ENCODE measurements around the gene EML4. TPM values are rescaled to one million over a fixed set of nuclear protein-coding genes. Genes with fewer than 3 reads are reported as not detected.

The EML4 gene
- total RNA-seq, 2 experiments from 2014 or later = 37.1 to 43.2 TPM

DNA sequence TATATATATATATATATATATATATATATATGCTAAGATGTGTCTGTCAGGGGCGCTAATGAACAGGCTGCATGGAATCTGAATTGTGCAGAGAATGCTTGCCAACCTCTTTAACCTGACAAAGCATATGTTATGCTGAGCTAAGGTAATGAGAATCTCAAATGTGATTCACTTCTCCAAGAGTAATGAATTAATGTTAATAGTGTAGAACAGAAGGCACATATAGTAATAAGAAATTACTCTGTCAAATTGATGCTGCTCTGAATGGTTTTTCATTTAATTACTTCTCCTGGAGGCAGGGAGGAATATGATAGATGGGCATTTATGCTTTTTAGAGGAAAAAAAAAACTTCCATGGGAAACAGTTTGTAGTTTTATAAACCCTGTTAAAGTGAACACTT is 156.5 kb downstream of the EML4 start:
- no TSS peak for BruUV-seq (replicated peaks)
- CTCF ChIA-PET (ENCODE audit: unreplicated experiment) = no interaction called here
- no peak overlapping the region for H3K4me2 ChIP-seq (ENCODE audit: low read length)
- H3K79me2 ChIP-seq (ENCODE audit: insufficient read depth, low read depth, low read length) = no peaks in the 10 kb centered on the region
- H3K36me3 ChIP-seq (ENCODE audit: insufficient read depth, low read length) = peaks cover 36% of the 10 kb centered on the region
- no peaks in the 10 kb centered on the region for H4K20me1 ChIP-seq (ENCODE audit: insufficient read depth, low read length)
- TF ChIP-seq, protein P1, sequence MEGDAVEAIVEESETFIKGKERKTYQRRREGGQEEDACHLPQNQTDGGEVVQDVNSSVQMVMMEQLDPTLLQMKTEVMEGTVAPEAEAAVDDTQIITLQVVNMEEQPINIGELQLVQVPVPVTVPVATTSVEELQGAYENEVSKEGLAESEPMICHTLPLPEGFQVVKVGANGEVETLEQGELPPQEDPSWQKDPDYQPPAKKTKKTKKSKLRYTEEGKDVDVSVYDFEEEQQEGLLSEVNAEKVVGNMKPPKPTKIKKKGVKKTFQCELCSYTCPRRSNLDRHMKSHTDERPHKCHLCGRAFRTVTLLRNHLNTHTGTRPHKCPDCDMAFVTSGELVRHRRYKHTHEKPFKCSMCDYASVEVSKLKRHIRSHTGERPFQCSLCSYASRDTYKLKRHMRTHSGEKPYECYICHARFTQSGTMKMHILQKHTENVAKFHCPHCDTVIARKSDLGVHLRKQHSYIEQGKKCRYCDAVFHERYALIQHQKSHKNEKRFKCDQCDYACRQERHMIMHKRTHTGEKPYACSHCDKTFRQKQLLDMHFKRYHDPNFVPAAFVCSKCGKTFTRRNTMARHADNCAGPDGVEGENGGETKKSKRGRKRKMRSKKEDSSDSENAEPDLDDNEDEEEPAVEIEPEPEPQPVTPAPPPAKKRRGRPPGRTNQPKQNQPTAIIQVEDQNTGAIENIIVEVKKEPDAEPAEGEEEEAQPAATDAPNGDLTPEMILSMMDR (conservative IDR thresholded peaks at IDR 0.05; ENCODE audit: low read length) = no peak
- no peak for TF ChIP-seq EZH2phosphoT487 (IDR thresholded peaks at IDR 0.05; ENCODE audit: borderline replicate concordance, low read depth, low read length)
- DNase-seq (ENCODE audit: low spot score) = no peak
- no peak overlapping the region for H2AFZ ChIP-seq (ENCODE audit: low read length)
- no peak overlapping the region for H3K4me3 ChIP-seq (ENCODE audit: low read depth, low read length, poor library complexity, severe bottlenecking)
- no peaks in the 10 kb centered on the region for H3K9me3 ChIP-seq (ENCODE audit: low read length)
- H3K9me2 ChIP-seq (ENCODE audit: insufficient read depth, low read length) = no peaks in the 10 kb centered on the region
- no peaks in the 10 kb centered on the region for H3K4me1 ChIP-seq (ENCODE audit: insufficient read depth, low read length, poor library complexity, severe bottlenecking)
- intact Hi-C loops (cut with micrococcal nuclease; ENCODE audit: unreplicated experiment) = loop anchor here (5.0 kb wide), 1 partner anchor 458 kb away; no protein-coding TSS in a partner anchor
- POLR2A ChIA-PET = interaction anchor here (0.7 to 1.3 kb wide), 3 partner anchors 97 to 481 kb away, joined by 4 read pairs; no protein-coding TSS in a partner anchor
- H3K27ac ChIP-seq (ENCODE audit: low read depth, low read length, poor library complexity, severe bottlenecking) = no peak overlapping the region

DNA sequence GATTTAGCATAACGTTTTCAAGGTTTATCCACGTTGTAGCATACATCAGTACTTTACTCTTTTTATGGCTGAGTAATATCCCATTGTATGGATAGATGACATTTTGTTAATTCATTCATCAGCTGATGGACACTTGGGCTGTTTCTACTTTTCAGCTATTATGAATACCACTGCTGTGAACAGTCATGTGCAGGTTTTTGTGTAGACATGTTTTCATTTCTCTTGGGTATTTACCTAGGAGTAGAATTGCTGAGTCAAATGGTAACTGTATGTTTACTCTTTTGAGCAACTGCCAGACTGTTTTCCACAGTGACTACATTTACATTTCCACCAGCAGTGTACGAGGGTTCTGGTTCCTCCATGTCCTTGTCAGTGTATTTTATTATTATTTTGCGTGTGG is 158.0 kb downstream of the EML4 start:
- Histone ChIP-seq H3K79me2 (ENCODE audit: insufficient read depth, low read depth, low read length) (no peaks in the 10 kb centered on the region), H4K20me1 (ENCODE audit: insufficient read depth, low read length) (no peaks in the 10 kb centered on the region), H3K9me3 (ENCODE audit: low read length) (no peaks in the 10 kb centered on the region), H2AFZ (ENCODE audit: low read length) (no peak overlapping the region), H3K4me3 (ENCODE audit: low read depth, low read length, poor library complexity, severe bottlenecking) (no peak overlapping the region), H3K4me1 (ENCODE audit: insufficient read depth, low read length, poor library complexity, severe bottlenecking) (no peaks in the 10 kb centered on the region), H3K36me3 (ENCODE audit: insufficient read depth, low read length) (peaks cover 48% of the 10 kb centered on the region), H3K9me2 (ENCODE audit: insufficient read depth, low read length) (no peaks in the 10 kb centered on the region), H3K4me2 (ENCODE audit: low read length) (no peak overlapping the region), H3K27ac (ENCODE audit: low read depth, low read length, poor library complexity, severe bottlenecking) (no peak overlapping the region)
- ChIA-PET CTCF (ENCODE audit: unreplicated experiment) (no interaction called here), POLR2A (interaction anchor here (1.1 kb wide), 1 partner anchor 35 kb away, joined by 3 read pairs; no protein-coding TSS in a partner anchor)
- no peak for TF ChIP-seq EZH2phosphoT487 (IDR thresholded peaks at IDR 0.05; ENCODE audit: borderline replicate concordance, low read depth, low read length)
- intact Hi-C loops (cut with micrococcal nuclease; ENCODE audit: unreplicated experiment) = loop anchor here (1.0 to 5.0 kb wide), 2 partner anchors 89 to 460 kb away; no protein-coding TSS in a partner anchor
- BruUV-seq (replicated peaks) = no TSS peak
- DNase-seq (ENCODE audit: low spot score) = no peak

DNA sequence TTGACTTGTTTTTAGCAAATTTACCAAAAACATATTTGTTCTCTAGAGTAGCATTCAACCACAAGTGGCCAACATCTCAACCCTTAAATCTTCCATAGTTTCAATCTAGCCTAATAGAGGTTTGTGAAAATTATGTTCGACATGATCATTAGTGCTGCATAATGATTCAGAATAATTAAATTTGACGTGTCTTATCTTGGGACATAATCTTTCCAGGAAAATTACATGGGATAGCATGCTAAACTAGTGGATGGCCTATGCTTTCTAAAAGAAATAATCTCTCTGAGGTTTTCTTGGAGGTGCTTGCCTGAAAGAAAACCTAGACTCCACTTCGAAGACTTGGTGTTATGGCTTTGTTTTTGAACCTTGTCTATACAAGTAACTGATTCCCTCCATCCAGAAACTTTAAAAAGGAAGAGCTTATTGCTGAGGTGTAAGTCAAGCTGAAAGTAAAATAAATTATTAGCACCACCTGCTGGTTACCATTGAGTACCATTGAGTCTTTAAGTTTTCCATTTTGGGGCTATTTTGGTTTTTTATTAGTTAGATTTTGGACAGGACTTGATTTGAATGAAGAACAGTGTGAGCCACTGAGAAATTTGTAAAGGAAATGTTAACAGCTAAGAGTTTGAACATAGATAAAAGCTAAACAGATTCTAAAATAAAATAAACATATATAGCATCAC is 159.1 kb downstream of the EML4 start:
- Histone ChIP-seq H3K27ac (ENCODE audit: low read depth, low read length, poor library complexity, severe bottlenecking) (no peak overlapping the region), H3K4me1 (ENCODE audit: insufficient read depth, low read length, poor library complexity, severe bottlenecking) (no peaks in the 10 kb centered on the region), H3K79me2 (ENCODE audit: insufficient read depth, low read depth, low read length) (no peaks in the 10 kb centered on the region), H2AFZ (ENCODE audit: low read length) (no peak overlapping the region), H4K20me1 (ENCODE audit: insufficient read depth, low read length) (no peaks in the 10 kb centered on the region), H3K9me3 (ENCODE audit: low read length) (no peaks in the 10 kb centered on the region), H3K4me2 (ENCODE audit: low read length) (no peak overlapping the region), H3K4me3 (ENCODE audit: low read depth, low read length, poor library complexity, severe bottlenecking) (no peak overlapping the region), H3K36me3 (ENCODE audit: insufficient read depth, low read length) (peaks cover 59% of the 10 kb centered on the region), H3K9me2 (ENCODE audit: insufficient read depth, low read length) (no peaks in the 10 kb centered on the region)
- peak; percentile 60 for DNase-seq (ENCODE audit: low spot score)
- TF ChIP-seq EZH2phosphoT487 (IDR thresholded peaks at IDR 0.05; ENCODE audit: borderline replicate concordance, low read depth, low read length) = no peak
- TF ChIP-seq, protein P1 (conservative IDR thresholded peaks at IDR 0.05; ENCODE audit: low read length) = peak; percentile 93
- intact Hi-C loops (cut with micrococcal nuclease; ENCODE audit: unreplicated experiment) = loop anchor here (1.0 to 5.0 kb wide), 2 partner anchors 233 to 461 kb away; no protein-coding TSS in a partner anchor
- ChIA-PET CTCF (ENCODE audit: unreplicated experiment) (interaction anchor here (1.0 kb wide), 1 partner anchor 88 kb away, joined by 4 read pairs; no protein-coding TSS in a partner anchor), POLR2A (interaction anchor here (0.6 to 1.4 kb wide), 6 partner anchors 13 to 234 kb away, joined by 3 to 11 read pairs (median 3); no protein-coding TSS in a partner anchor)
- BruUV-seq (replicated peaks) = no TSS peak
